Pancreas (tissue), 10 donors: Measurements from ENCODE around the gene FAM227B. TPM values are rescaled to one million over a fixed set of nuclear protein-coding genes. Genes with fewer than 3 reads are reported as not detected.
A peak's percentile ranks its signal among the peaks of the same experiment; 100 is the strongest.

ENCODE experiments used
- ATAC-seq, 4 donors: fragments of 200-7000 bp; cut with Tn5 transposase; one replicate each; pipeline versions ENCODE4 v1.8.0 to v1.9.1; 2020; ENCODE audit warnings: mild to moderate bottlenecking in 4 of 4, moderate library complexity in 4 of 4
- DNase-seq, 6 donors: peaks; one replicate each; pipeline ENCODE4 v3.0.0-alpha.2; 2020
- FAIRE-seq: peaks from 2 replicates; lab custom pipeline; 2012; peaks lifted over from hg19 to GRCh38; lab: Jason Lieb, UNC
- H3K27ac ChIP-seq, 4 donors: fragments of 200-600 bp; sonication (generic); 1 replicate in 3 of 4; 2 replicates in 1 of 4; pipeline versions ENCODE4 v1.5.0 to v1.8.0; 2020
- H3K27me3 ChIP-seq, 4 donors: fragments of 200-600 bp; one replicate each; pipeline ENCODE4 v1.8.0; 2021
- H3K36me3 ChIP-seq, 3 donors: fragments of 200-600 bp; sonication (generic) in 1 of 3; one replicate each; pipeline versions ENCODE4 v1.5.0 to v1.8.0; 2020 to 2021
- H3K4me1 ChIP-seq, 3 donors: fragments of 200-600 bp; one replicate each; pipeline ENCODE4 v1.8.0; 2021
- H3K4me3 ChIP-seq, 4 donors: fragments of 200-600 bp; sonication (generic) in 2 of 4; one replicate each; pipeline versions ENCODE4 v1.5.0 to v1.8.0; 2020 to 2021
- H3K9me3 ChIP-seq, 4 donors: fragments of 200-600 bp; one replicate each; pipeline ENCODE4 v1.8.0; 2021
- CTCF ChIP-seq, 4 donors: fragments of 200-600 bp; sonication (generic) in 3 of 4; IDR thresholded peaks; one replicate each; pipeline versions ENCODE4 v1.5.0 to v1.8.0; 2021; ENCODE audit warnings: antibody characterized with exemption in 4 of 4
- WGBS, 2 donors: extraction: QIAGEN DNeasy Blood & Tissue Kit; methylation state at CpG; one replicate each; pipeline ENCODE4 v1.1.7; 2013; 5-methylcytosine and 5-hydroxymethylcytosine counted together
- intact Hi-C, 3 donors: fragments of 100-400 bp; cut with DNase I; formaldehyde crosslinking; loops; one replicate each; pipeline versions ENCODE4 v1.11.1 to v1.14.2; 2022
- polyA plus RNA-seq, 2 donors: library from polyadenylated mRNA; stranded (reverse); fragments of 200-250 nt; gene quantifications; one replicate each; pipeline ENCODE4 v1.2.3, GENCODE V29; 2013
- total RNA-seq, 6 donors: library from RNA; stranded (reverse); fragmentation: NEBNext Ultra II Directional in 4 of 6; extraction: Animal tissue kit (Norgen Biotek cat#: 25700) in 4 of 6; gene quantifications; one replicate each; pipeline versions ENCODE4 v1.2.1 to v1.2.4, GENCODE V29; 2021 to 2023
- donor health status: healthy with polysubstance abuse.
- donor health status: DM: no; HTN: no; CAD: no; lungs with moderate emphysema.
- donor health status: DM: no; HTN: no; CAD: no.
- donor health status: control.
- donor health status: control.
- donor health status: Bipolar disorder and iron deficiency.
- donor health status: DM: yes; HTN: yes; CAD: no.
- donor health status: DM: no; HTN: no; CAD: no.
- donor health status: DM: no; HTN: no; CAD: no.
- donor health status: DM: yes; HTN: yes; CAD: no.

Gene FAM227B
- total and polyA plus RNA-seq, 8 donors, result 3.1 to 6.5 (median 4.1) TPM

- intact Hi-C loops, result no loop called here
- Histone ChIP-seq H3K9me3 (no peaks in the 10 kb centered on the region), H3K36me3 (no peaks in the 10 kb centered on the region), H3K4me1 (no peaks in the 10 kb centered on the region), H3K4me3 (no peak overlapping the region), H3K27me3 (no peaks in the 10 kb centered on the region), H3K27ac (no peak overlapping the region)
- FAIRE-seq, result no peak
- no peak for DNase-seq
- no peak for TF ChIP-seq CTCF (IDR thresholded peaks at IDR 0.05)
- no peak for ATAC-seq
These were observed 24.7 kb upstream of the FAM227B start for GRCh38 chr15:49645277-49645676.

- FAIRE-seq (no peak), DNase-seq (no peak), ATAC-seq (peak; percentile 14 to 28 (median 20))
- Histone ChIP-seq H3K27ac (no peak overlapping the region), H3K27me3 (no peaks in the 10 kb centered on the region), H3K36me3 (no peaks in the 10 kb centered on the region), H3K4me3 (no peak overlapping the region), H3K4me1 (no peaks in the 10 kb centered on the region), H3K9me3 (no peaks in the 10 kb centered on the region)
- no peak for TF ChIP-seq CTCF (IDR thresholded peaks at IDR 0.05)
- 100% methylated on average over 1 of the region's 1 CpG for WGBS, 2 donors
- intact Hi-C loops, result no loop called here
These were observed 23.8 kb upstream of the FAM227B start for GRCh38 chr15:49644364-49644794.

GRCh38 chr15:49637857-49638256 is 17.2 kb upstream of the FAM227B start:
- no peak for FAIRE-seq
- peaks cover 0 to 21% (median 0%) of the 10 kb centered on the region in 3 donors for H3K36me3 ChIP-seq

GRCh38 chr15:49628379-49628778 is 7.8 kb upstream of the FAM227B start:
- intact Hi-C loops, result no loop called here
- Histone ChIP-seq H3K4me3 (no peak overlapping the region), H3K27me3 (no peaks in the 10 kb centered on the region), H3K9me3 (no peaks in the 10 kb centered on the region), H3K4me1 (peaks cover 0 to 9% (median 5%) of the 10 kb centered on the region in 3 donors), H3K36me3 (peaks cover 4 to 10% (median 8%) of the 10 kb centered on the region in 3 donors), H3K27ac (no peak overlapping the region)
- no peak for ATAC-seq
- no peak for TF ChIP-seq CTCF (IDR thresholded peaks at IDR 0.05)
- 91 to 96% methylated on average over 2 of the region's 2 CpGs for WGBS, 2 donors
- DNase-seq, result no peak
- FAIRE-seq, result no peak

More at GRCh38 chr15:49637857-49638256, 17.2 kb upstream of the FAM227B start:
- intact Hi-C loops, result no loop called here
- Histone ChIP-seq H3K27me3 (no peaks in the 10 kb centered on the region), H3K27ac (no peak overlapping the region), H3K4me1 (peaks cover 0 to 6% (median 0%) of the 10 kb centered on the region in 3 donors), H3K4me3 (no peak overlapping the region), H3K9me3 (no peaks in the 10 kb centered on the region)
- ATAC-seq (no peak), DNase-seq (no peak)
- TF ChIP-seq CTCF (IDR thresholded peaks at IDR 0.05), result no peak
- 88 to 89% methylated on average over 4 of the region's 4 CpGs for WGBS, 2 donors

- intact Hi-C loops, result no loop called here
- no peak overlapping the region for H3K4me3 ChIP-seq
- H3K27me3 ChIP-seq, result no peaks in the 10 kb centered on the region
- TF ChIP-seq CTCF (IDR thresholded peaks at IDR 0.05), result no peak
- H3K27ac ChIP-seq, result no peak overlapping the region
- H3K36me3 ChIP-seq, result peaks cover 4 to 10% (median 8%) of the 10 kb centered on the region in 3 donors
- no peaks in the 10 kb centered on the region for H3K9me3 ChIP-seq
- WGBS, 2 donors, result 51 to 57% methylated on average over 1 of the region's 1 CpG
- FAIRE-seq, result no peak
- peaks cover 4 to 9% (median 5%) of the 10 kb centered on the region in 3 donors for H3K4me1 ChIP-seq
- no peak for DNase-seq
- peak in 1 of 4 donors; percentile 20 for ATAC-seq
These were observed 6.8 kb upstream of the FAM227B start for GRCh38 chr15:49627407-49627877.
